H1 (cell line): Measurements from ENCODE around the gene TLE1. TPM values are rescaled to one million over a fixed set of nuclear protein-coding genes. Genes with fewer than 3 reads are reported as not detected.
"Not testable (repeated sequence)": the region's sequence is repeated elsewhere in the genome, so short reads cannot be mapped to it uniquely, and the experiment has no call there.

Source experiments
- CTCF ChIA-PET: fragments of 300-600 bp; sonication (Branson Sonifier 250); formaldehyde crosslinking; loops from one replicate; lab custom pipeline; 2021; ENCODE audit not compliant: partially characterized antibody; lab: Charles Lee
- POLR2A ChIA-PET: fragments of 300-600 bp; sonication (Branson Sonifier 250); formaldehyde crosslinking; loops from one replicate; lab custom pipeline; 2021; ENCODE audit warnings: inconsistent platforms; ENCODE audit not compliant: partially characterized antibody; lab: Charles Lee
- DNase-seq, 2 experiments: peaks; one replicate each; pipeline versions ENCODE4 v3.0.0 to v3.0.0-alpha.2; 2010 to 2022; ENCODE audit warnings: low spot score in 2 of 2, low read depth in 1 of 2, mixed read lengths in 1 of 2
- FAIRE-seq: peaks from 2 replicates; lab custom pipeline; 2011; peaks lifted over from hg19 to GRCh38; lab: Jason Lieb, UNC
- H2AFZ ChIP-seq: 2 replicates; pipeline ENCODE4 v1.8.1; 2012; ENCODE audit warnings: low read length, inconsistent platforms
- H2AK5ac ChIP-seq: 2 replicates; pipeline ENCODE4 v1.6.1; 2013; ENCODE audit warnings: low read depth, low read length
- H2BK120ac ChIP-seq: replicated peaks from 2 replicates; pipeline ENCODE3; 2013; ENCODE audit warnings: low read depth, low read length, inconsistent platforms
- H2BK12ac ChIP-seq: 2 replicates; pipeline ENCODE4 v1.6.1; 2013; ENCODE audit warnings: low read depth, low read length
- H2BK15ac ChIP-seq: 2 replicates; pipeline ENCODE4 v1.6.1; 2013; ENCODE audit warnings: low read length
- H2BK20ac ChIP-seq: 2 replicates; pipeline ENCODE4 v1.6.1; 2013; ENCODE audit warnings: low read length
- H2BK5ac ChIP-seq: 2 replicates; pipeline ENCODE4 v1.6.1; 2013; ENCODE audit warnings: low read depth, low read length
- H3K14ac ChIP-seq: 2 replicates; pipeline ENCODE4 v1.6.1; 2013; ENCODE audit warnings: inconsistent platforms; ENCODE audit not compliant: insufficient read length
- H3K18ac ChIP-seq: 2 replicates; pipeline ENCODE4 v1.6.1; 2013; ENCODE audit warnings: low read length; ENCODE audit errors: extremely low read depth
- H3K23ac ChIP-seq: 2 replicates; pipeline ENCODE4 v1.6.1; 2013; ENCODE audit warnings: inconsistent platforms; ENCODE audit not compliant: insufficient read length
- H3K23me2 ChIP-seq: 2 replicates; pipeline ENCODE4 v1.6.1; 2013; ENCODE audit warnings: low read depth, low read length
- H3K27ac ChIP-seq: 2 replicates; pipeline ENCODE4 v1.6.1; 2011; ENCODE audit warnings: low read depth, low read length, inconsistent platforms
- H3K27me3 ChIP-seq, 4 experiments: replicated peaks in 1 of 4; 1 replicate in 1 of 4; 2 replicates in 3 of 4; pipeline versions ENCODE4 v1.6.1 to v1.8.1; 2011 to 2013; ENCODE audit warnings: low read length in 3 of 4, mild to moderate bottlenecking in 3 of 4, inconsistent platforms in 2 of 4, mixed read lengths in 2 of 4, moderate library complexity in 1 of 4; ENCODE audit not compliant: control insufficient read depth in 3 of 4, insufficient read depth in 3 of 4; ENCODE audit errors: extremely low read depth in 1 of 4
- H3K36me3 ChIP-seq, 4 experiments: 2 replicates each; pipeline versions ENCODE4 v1.6.1 to v1.8.1; 2011 to 2013; ENCODE audit warnings: mild to moderate bottlenecking in 4 of 4, low read length in 3 of 4, moderate library complexity in 2 of 4, control low read depth in 1 of 4, inconsistent platforms in 1 of 4; ENCODE audit not compliant: insufficient read depth in 4 of 4, control insufficient read depth in 2 of 4
- H3K4ac ChIP-seq: replicated peaks from 2 replicates; pipeline ENCODE3; 2013; ENCODE audit warnings: low read length, low read depth, mixed read lengths, inconsistent platforms; ENCODE audit not compliant: insufficient read length
- H3K4me1 ChIP-seq, 4 experiments: replicated peaks in 1 of 4; 1 replicate in 1 of 4; 2 replicates in 3 of 4; pipeline versions ENCODE4 v1.6.1 to v1.8.1; 2011 to 2013; ENCODE audit warnings: low read length in 3 of 4, inconsistent platforms in 2 of 4, mixed read lengths in 1 of 4; ENCODE audit not compliant: insufficient read depth in 4 of 4, control insufficient read depth in 3 of 4
- H3K4me2 ChIP-seq, 2 experiments: 2 replicates each; pipeline versions ENCODE4 v1.6.1 to v1.8.1; 2011 to 2013; ENCODE audit warnings: low read depth in 2 of 2, low read length in 2 of 2, control low read depth in 1 of 2, inconsistent platforms in 1 of 2, mild to moderate bottlenecking in 1 of 2; ENCODE audit not compliant: insufficient read depth in 1 of 2
- H3K4me3 ChIP-seq, 4 experiments: fragments of 200-600, 300-600 bp in 1 of 4; sonication (generic), shearing (Covaris generic), sonication (Bioruptor Twin) in 1 of 4; 2 replicates each; pipeline versions ENCODE4 v1.5.1 to v1.8.1; 2011 to 2016; ENCODE audit warnings: low read length in 4 of 4, low read depth in 3 of 4, control low read depth in 2 of 4, inconsistent platforms in 2 of 4, mild to moderate bottlenecking in 2 of 4, mixed read lengths in 1 of 4, moderate library complexity in 1 of 4; ENCODE audit not compliant: insufficient read depth in 2 of 4; ENCODE audit errors: extremely low read depth in 1 of 4
- H3K56ac ChIP-seq: replicated peaks from 2 replicates; pipeline ENCODE3; 2013; ENCODE audit warnings: low read depth, mild to moderate bottlenecking, mixed read lengths, low read length, inconsistent platforms; ENCODE audit not compliant: insufficient read length
- H3K79me1 ChIP-seq: 2 replicates; pipeline ENCODE4 v1.6.1; 2013; ENCODE audit warnings: low read depth, low read length, control low read depth
- H3K79me2 ChIP-seq, 2 experiments: 2 replicates each; pipeline versions ENCODE4 v1.6.1 to v1.8.1; 2012 to 2013; ENCODE audit warnings: low read length in 2 of 2, mild to moderate bottlenecking in 2 of 2, inconsistent platforms in 1 of 2; ENCODE audit not compliant: insufficient read depth in 2 of 2, control insufficient read depth in 1 of 2
- H3K9ac ChIP-seq, 4 experiments: replicated peaks in 1 of 4; 1 replicate in 1 of 4; 2 replicates in 3 of 4; pipeline versions ENCODE4 v1.6.1 to v1.8.1; 2011 to 2013; ENCODE audit warnings: low read depth in 3 of 4, low read length in 3 of 4, control low read depth in 2 of 4, mild to moderate bottlenecking in 2 of 4, moderate library complexity in 2 of 4, inconsistent platforms in 1 of 4; ENCODE audit errors: extremely low read depth in 1 of 4
- H3K9me3 ChIP-seq, 2 experiments: 2 replicates each; pipeline versions ENCODE4 v1.6.1 to v1.8.1; 2012 to 2013; ENCODE audit warnings: mild to moderate bottlenecking in 2 of 2, moderate library complexity in 2 of 2, control low read depth in 1 of 2, inconsistent platforms in 1 of 2, low read depth in 1 of 2, low read length in 1 of 2, mixed read lengths in 1 of 2; ENCODE audit not compliant: insufficient read depth in 2 of 2
- H4K20me1 ChIP-seq, 2 experiments: replicated peaks in 1 of 2; 2 replicates each; pipeline versions ENCODE3 to v1.8.1; 2011 to 2013; ENCODE audit warnings: inconsistent platforms in 2 of 2, low read length in 2 of 2, mild to moderate bottlenecking in 1 of 2; ENCODE audit not compliant: insufficient read depth in 2 of 2, control insufficient read depth in 1 of 2
- H4K5ac ChIP-seq: 2 replicates; pipeline ENCODE4 v1.6.1; 2013; ENCODE audit warnings: low read length, low read depth, mixed read lengths, inconsistent platforms; ENCODE audit not compliant: insufficient read length
- H4K8ac ChIP-seq: 2 replicates; pipeline ENCODE4 v1.8.0; 2013; ENCODE audit warnings: mild to moderate bottlenecking, moderate library complexity, low read length, inconsistent platforms; ENCODE audit not compliant: insufficient read depth; ENCODE audit errors: extremely low read depth
- H4K91ac ChIP-seq: replicated peaks from 2 replicates; pipeline ENCODE3; 2013; ENCODE audit warnings: low read length, mixed read lengths, inconsistent platforms; ENCODE audit not compliant: insufficient read length
- KDM4A ChIP-seq: IDR thresholded peaks from one replicate; pipeline ENCODE4 v1.7.1; 2012; ENCODE audit warnings: low read depth, mild to moderate bottlenecking, moderate library complexity, low read length, inconsistent platforms; ENCODE audit not compliant: severe bottlenecking
- PHF8 ChIP-seq: fragments of 200-600 bp; sonication (generic); conservative IDR thresholded peaks from 2 replicates; pipeline ENCODE4 v1.7.1; 2012; ENCODE audit warnings: low read depth, mild to moderate bottlenecking, inconsistent platforms, low read length, moderate library complexity
- POLR2AphosphoS5 ChIP-seq: IDR thresholded peaks from 2 replicates; pipeline ENCODE4 v1.6.1; 2011; ENCODE audit warnings: low read depth, low read length
- RBBP5 ChIP-seq: IDR thresholded peaks from 2 replicates; pipeline ENCODE4 v1.7.1; 2012; ENCODE audit warnings: low read depth, mild to moderate bottlenecking, inconsistent platforms, low read length, moderate library complexity, borderline replicate concordance
- WGBS, 2 experiments: shearing (Covaris generic) in 1 of 2; methylation state at CpG; one replicate each; pipeline versions ENCODE4 v1.1.6 to v1.1.7; 2013 to 2015; ENCODE audit warnings: low lambda C conversion rate in 2 of 2, mixed read lengths in 2 of 2, inconsistent platforms in 1 of 2, low coverage in 1 of 2, missing lambda C conversion rate in 1 of 2; ENCODE audit not compliant: insufficient replicate concordance in 2 of 2, insufficient coverage in 1 of 2, insufficient read length in 1 of 2; ENCODE audit errors: extremely low coverage in 1 of 2, missing lambda C conversion rate in 1 of 2; 5-methylcytosine and 5-hydroxymethylcytosine counted together
- polyA plus RNA-seq, 7 experiments: library from polyadenylated mRNA; depleted of rRNA in 3 of 7; stranded (reverse) in 5 of 7; unstranded in 2 of 7; fragments of >200 nt in 5 of 7; fragments of 200-250 nt in 2 of 7; gene quantifications; 1 replicate in 5 of 7; 2 replicates in 1 of 7; 4 replicates in 1 of 7; pipeline versions ENCODE4 v1.2.1 to v1.2.3, GENCODE V29; 2011 to 2013; ENCODE audit warnings: missing spikeins in 2 of 7, mixed read lengths in 2 of 7
- total RNA-seq: library from RNA; stranded (reverse); fragmentation: NEBNext Ultra II Directional; extraction: Animal tissue kit (Norgen Biotek cat#: 25700); gene quantifications from 2 replicates; pipeline ENCODE4 v1.2.1, GENCODE V29; 2021
- TF ChIP-seq, protein P1 (sequence below): IDR thresholded peaks from 2 replicates; pipeline ENCODE4 v1.6.1; 2012; ENCODE audit warnings: inconsistent platforms
- TF ChIP-seq, protein P2 (sequence below): IDR thresholded peaks from 2 replicates; pipeline ENCODE4 v1.6.1; 2012; ENCODE audit warnings: inconsistent platforms

The TLE1 gene
- total and polyA plus RNA-seq, 2 of the 8 experiments (the other 6 are each of a cell fraction or from before 2014, with no cell fraction given): 81.8 to 91.6 TPM

DNA sequence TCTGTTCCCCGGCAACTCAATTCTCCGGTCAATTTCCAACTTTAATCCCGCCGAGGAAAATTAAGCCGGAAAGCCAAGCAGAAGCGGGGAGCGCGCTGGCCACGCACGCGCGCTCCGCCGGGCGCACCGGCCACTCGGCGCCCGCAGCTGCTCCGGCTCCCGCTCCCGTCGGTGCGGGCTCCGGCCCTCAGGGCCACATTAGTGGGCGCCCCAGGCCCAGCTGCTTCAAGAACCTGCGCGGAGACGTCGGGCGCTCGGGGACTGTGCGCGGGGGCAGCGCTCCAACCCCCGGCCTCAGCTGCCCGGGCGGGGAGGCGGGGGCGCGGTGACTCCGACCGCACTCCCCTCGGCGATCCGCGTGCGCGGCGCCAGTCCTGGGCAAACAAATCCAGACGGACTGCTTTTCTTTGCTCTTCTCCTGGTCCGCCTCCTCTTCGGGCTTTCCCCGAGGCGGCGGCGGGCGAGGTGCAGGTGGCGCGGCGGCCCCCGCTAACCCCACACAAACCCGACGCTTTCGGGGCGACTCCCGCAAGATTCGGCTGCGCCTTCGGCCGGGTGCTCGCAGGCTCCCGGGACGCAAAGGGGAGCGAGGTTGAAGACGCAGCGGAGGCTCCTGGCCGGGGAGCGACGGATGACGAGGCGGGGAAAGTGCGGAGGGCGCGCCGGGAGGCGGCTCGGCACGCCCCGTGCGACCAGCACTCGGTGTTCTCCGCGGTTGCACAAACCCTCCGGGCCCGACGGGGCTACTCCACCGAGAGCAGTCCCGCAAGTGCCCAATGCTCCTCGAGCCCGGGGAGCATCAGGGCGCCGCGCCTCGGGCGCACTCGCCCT, 870 bp downstream of the TLE1 start:
- Histone ChIP-seq H3K4me3 (peak overlapping the region; percentile 72 to 90 (median 86)), H3K9ac (peak overlapping the region; percentile 74 to 92 (median 85)), H3K4me1 (peaks cover 2 to 19% (median 8%) of the 10 kb centered on the region in 4 experiments; a peak in 5 of 7 replicates), H3K27ac (peak overlapping the region; percentile 80), H3K36me3 (peaks cover 2 to 23% (median 7%) of the 10 kb centered on the region in 4 experiments; a peak in 6 of 8 replicates), H3K18ac (peak overlapping the region; percentile 78), H2BK5ac (peak overlapping the region; percentile 57; the same call in 1 of the 2 replicates), H4K8ac (peak overlapping the region; percentile 89), H3K4me2 (peak overlapping the region; percentile 71 to 86), H3K79me2 (peaks cover 33 to 56% of the 10 kb centered on the region in 2 experiments), H4K5ac (peak overlapping the region; percentile 40), H4K20me1 (peaks cover 18 to 26% of the 10 kb centered on the region in 2 experiments)
- WGBS, 2 experiments: 1% methylated on average over 52 of the region's 107 CpGs; no CpG with 5 or more reads in 1 of the 2 experiments
- not testable (repeated sequence) for H3K56ac ChIP-seq, H2BK15ac ChIP-seq, H3K9me3 ChIP-seq, H3K23me2 ChIP-seq, H3K14ac ChIP-seq, H3K4ac ChIP-seq, H3K23ac ChIP-seq, H3K27me3 ChIP-seq, H2AK5ac ChIP-seq, H2BK120ac ChIP-seq, H2AFZ ChIP-seq, H3K79me1 ChIP-seq, FAIRE-seq, H2BK20ac ChIP-seq, H4K91ac ChIP-seq, H2BK12ac ChIP-seq
- peak in 1 of 2 experiments; percentile 61 for DNase-seq
- CTCF ChIA-PET: interaction anchor here (1.0 kb wide), 1 partner anchor 159 kb away, joined by 3 read pairs; no protein-coding TSS in a partner anchor
- POLR2A ChIA-PET: interaction anchor here (0.6 to 10.8 kb wide), 7 partner anchors 15 to 87 kb away, joined by 3 to 97 read pairs (median 4); no protein-coding TSS in a partner anchor
- TF ChIP-seq KDM4A (peak; percentile 66), PHF8 (0 out of 2 replicates have a peak, but pooled peaks have one; percentile 45), RBBP5 (peak; percentile 50), POLR2AphosphoS5 (0 out of 2 replicates have a peak, but pooled peaks have one; percentile 20)
- TF ChIP-seq, protein P1, sequence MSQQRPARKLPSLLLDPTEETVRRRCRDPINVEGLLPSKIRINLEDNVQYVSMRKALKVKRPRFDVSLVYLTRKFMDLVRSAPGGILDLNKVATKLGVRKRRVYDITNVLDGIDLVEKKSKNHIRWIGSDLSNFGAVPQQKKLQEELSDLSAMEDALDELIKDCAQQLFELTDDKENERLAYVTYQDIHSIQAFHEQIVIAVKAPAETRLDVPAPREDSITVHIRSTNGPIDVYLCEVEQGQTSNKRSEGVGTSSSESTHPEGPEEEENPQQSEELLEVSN: peak; percentile 7; the same call in 1 of the 2 replicates
- TF ChIP-seq, protein P2, sequence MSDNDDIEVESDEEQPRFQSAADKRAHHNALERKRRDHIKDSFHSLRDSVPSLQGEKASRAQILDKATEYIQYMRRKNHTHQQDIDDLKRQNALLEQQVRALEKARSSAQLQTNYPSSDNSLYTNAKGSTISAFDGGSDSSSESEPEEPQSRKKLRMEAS: peak; percentile 31; the same call in 1 of the 2 replicates
